IMR-90 (cell line): ENCODE data around the gene DNAJC2. TPM values are rescaled to one million over a fixed set of nuclear protein-coding genes. Genes with fewer than 3 reads are reported as not detected.

ENCODE experiments used
- ATAC-seq: fragments of 200-7000 bp; cut with Tn5 transposase; 2 replicates; pipeline ENCODE4 v1.9.1; 2020; ENCODE audit warnings: low read depth, mild to moderate bottlenecking, moderate library complexity
- BruUV-seq: library from RNA; stranded (reverse); fragments of 400-500 nt; replicated peaks from 2 replicates; lab custom pipeline; 2021; lab: Mats Ljungman, UMichigan
- CTCF ChIA-PET: fragments of 300-600 bp; formaldehyde crosslinking; extraction: SDS; loops from one replicate; lab custom pipeline; 2021; ENCODE audit warnings: antibody characterized with exemption; lab: Yijun Ruan, JAX
- POLR2A ChIA-PET: fragments of 300-600 bp; sonication (Branson Sonifier 250); formaldehyde crosslinking; loops from one replicate; lab custom pipeline; 2022; ENCODE audit warnings: antibody characterized with exemption; ENCODE audit not compliant: unreplicated experiment; lab: Charles Lee
- DNase-seq: peaks from one replicate; pipeline ENCODE4 v3.0.0; 2013
- H2AFZ ChIP-seq: replicated peaks from 2 replicates; pipeline ENCODE3; 2013; ENCODE audit warnings: low read length, mild to moderate bottlenecking; ENCODE audit not compliant: poor library complexity
- H2AK5ac ChIP-seq: 2 replicates; pipeline ENCODE4 v1.6.1; 2013; ENCODE audit warnings: low read depth, low read length, inconsistent platforms
- H2AK9ac ChIP-seq: replicated peaks from 2 replicates; pipeline ENCODE3; 2013; ENCODE audit warnings: mild to moderate bottlenecking, low read depth, low read length, moderate library complexity; ENCODE audit not compliant: poor library complexity
- H2BK120ac ChIP-seq: 2 replicates; pipeline ENCODE4 v1.6.1; 2013; ENCODE audit warnings: low read depth, low read length, inconsistent platforms
- H2BK15ac ChIP-seq: 3 replicates; pipeline ENCODE4 v1.6.1; 2013; ENCODE audit warnings: low read depth, low read length, inconsistent platforms
- H2BK20ac ChIP-seq: 2 replicates; pipeline ENCODE4 v1.6.1; 2013; ENCODE audit warnings: low read depth, mild to moderate bottlenecking, inconsistent platforms, low read length, moderate library complexity
- H2BK5ac ChIP-seq: 2 replicates; pipeline ENCODE4 v1.6.1; 2013; ENCODE audit warnings: mild to moderate bottlenecking, low read depth, low read length, inconsistent platforms; ENCODE audit not compliant: poor library complexity, severe bottlenecking
- H3K14ac ChIP-seq: replicated peaks from 2 replicates; pipeline ENCODE4 v1.6.1; 2013; ENCODE audit warnings: low read depth, low read length, inconsistent platforms
- H3K18ac ChIP-seq: 2 replicates; pipeline ENCODE4 v1.6.1; 2013; ENCODE audit warnings: low read depth, low read length, control low read depth
- H3K23ac ChIP-seq: 2 replicates; pipeline ENCODE4 v1.6.1; 2013; ENCODE audit warnings: low read depth, low read length, inconsistent platforms
- H3K27ac ChIP-seq: 2 replicates; pipeline ENCODE4 v1.5.1; 2013; ENCODE audit warnings: mild to moderate bottlenecking, control low read depth, low read length; ENCODE audit not compliant: insufficient read depth
- H3K27me3 ChIP-seq: 2 replicates; pipeline ENCODE4 v1.6.1; 2013; ENCODE audit warnings: low read length; ENCODE audit not compliant: control insufficient read depth, insufficient read depth
- H3K36me3 ChIP-seq: 2 replicates; pipeline ENCODE4 v1.6.1; 2013; ENCODE audit warnings: low read length, mixed read lengths; ENCODE audit not compliant: control insufficient read depth, insufficient read depth
- H3K4ac ChIP-seq: 2 replicates; pipeline ENCODE4 v1.6.1; 2013; ENCODE audit warnings: low read depth, low read length, inconsistent platforms
- H3K4me1 ChIP-seq: 2 replicates; pipeline ENCODE4 v1.6.1; 2013; ENCODE audit warnings: low read length, mixed read lengths; ENCODE audit not compliant: control insufficient read depth, insufficient read depth
- H3K4me2 ChIP-seq: 2 replicates; pipeline ENCODE4 v1.6.1; 2013; ENCODE audit warnings: low read depth, mild to moderate bottlenecking, control low read depth, low read length, moderate library complexity
- H3K4me3 ChIP-seq: 2 replicates; pipeline ENCODE4 v1.5.1; 2013; ENCODE audit warnings: low read depth, mild to moderate bottlenecking, control low read depth, low read length, moderate library complexity; ENCODE audit not compliant: insufficient read depth
- H3K56ac ChIP-seq: 2 replicates; pipeline ENCODE4 v1.6.1; 2013; ENCODE audit warnings: low read length, inconsistent platforms; ENCODE audit not compliant: insufficient read depth; ENCODE audit errors: extremely low read depth
- H3K79me1 ChIP-seq, 2 experiments: 2 replicates each; pipeline ENCODE4 v1.6.1; 2013; ENCODE audit warnings: low read length in 2 of 2, inconsistent platforms in 1 of 2, low read depth in 1 of 2
- H3K9ac ChIP-seq: 2 replicates; pipeline ENCODE4 v1.6.1; 2013; ENCODE audit warnings: low read depth, low read length, control low read depth
- H3K9me1 ChIP-seq: 2 replicates; pipeline ENCODE4 v1.6.1; 2013; ENCODE audit warnings: low read length, inconsistent platforms; ENCODE audit not compliant: insufficient read depth
- H3K9me3 ChIP-seq: 2 replicates; pipeline ENCODE4 v1.6.1; 2013; ENCODE audit warnings: low read length; ENCODE audit not compliant: control insufficient read depth, insufficient read depth
- H4K20me1 ChIP-seq: 2 replicates; pipeline ENCODE4 v1.6.1; 2013; ENCODE audit warnings: low read length, inconsistent platforms; ENCODE audit not compliant: insufficient read depth
- H4K5ac ChIP-seq: 2 replicates; pipeline ENCODE4 v1.6.1; 2013; ENCODE audit warnings: mild to moderate bottlenecking, low read depth, low read length, control low read depth
- H4K8ac ChIP-seq, 2 experiments: 2 replicates each; pipeline ENCODE4 v1.6.1; 2013; ENCODE audit warnings: low read depth in 2 of 2, low read length in 2 of 2, control low read depth in 1 of 2, inconsistent platforms in 1 of 2
- H4K91ac ChIP-seq: 2 replicates; pipeline ENCODE4 v1.6.1; 2013; ENCODE audit warnings: low read depth, low read length, inconsistent platforms; ENCODE audit not compliant: insufficient read depth
- BHLHE40 ChIP-seq: fragments of 150-350 bp; IDR thresholded peaks from 2 replicates; pipeline ENCODE4 v1.6.1; 2016; ENCODE audit warnings: mild to moderate bottlenecking, low read depth, low read length
- CHD1 ChIP-seq: IDR thresholded peaks from 2 replicates; pipeline ENCODE4 v1.6.1; 2012; ENCODE audit warnings: low read depth, low read length, improper control_type of control experiment
- ELK1 ChIP-seq: fragments of 150-350 bp; IDR thresholded peaks from 2 replicates; pipeline ENCODE4 v1.6.1; 2016; ENCODE audit warnings: low read depth, mild to moderate bottlenecking, low read length, moderate library complexity, borderline replicate concordance
- FOS ChIP-seq: fragments of 150-350 bp; IDR thresholded peaks from 2 replicates; pipeline ENCODE4 v1.6.1; 2016; ENCODE audit warnings: low read depth, low read length
- MAZ ChIP-seq: IDR thresholded peaks from 2 replicates; pipeline ENCODE4 v1.6.1; 2012; ENCODE audit warnings: low read depth, mild to moderate bottlenecking, low read length, improper control_type of control experiment, moderate library complexity, borderline replicate concordance
- MXI1 ChIP-seq: IDR thresholded peaks from 2 replicates; pipeline ENCODE4 v1.6.1; 2012; ENCODE audit warnings: low read depth, mild to moderate bottlenecking, low read length, moderate library complexity, borderline replicate concordance
- NFE2L2 ChIP-seq: fragments of 150-350 bp; IDR thresholded peaks from 2 replicates; pipeline ENCODE4 v1.6.1; 2016; ENCODE audit warnings: low read depth, mild to moderate bottlenecking, low read length
- POLR2A ChIP-seq: IDR thresholded peaks from 2 replicates; pipeline ENCODE4 v1.6.1; 2012; ENCODE audit warnings: mild to moderate bottlenecking, low read depth, low read length
- RAD21 ChIP-seq: IDR thresholded peaks from 2 replicates; pipeline ENCODE4 v1.6.1; 2012; ENCODE audit warnings: low read length, improper control_type of control experiment
- RCOR1 ChIP-seq: IDR thresholded peaks from 2 replicates; pipeline ENCODE4 v1.6.1; 2012; ENCODE audit warnings: mild to moderate bottlenecking, low read length, improper control_type of control experiment; ENCODE audit not compliant: insufficient replicate concordance
- RFX5 ChIP-seq: IDR thresholded peaks from 2 replicates; pipeline ENCODE4 v1.8.0; 2012; ENCODE audit warnings: low read depth, mild to moderate bottlenecking, low read length, moderate library complexity
- SMC3 ChIP-seq: fragments of 150-350 bp; IDR thresholded peaks from 2 replicates; pipeline ENCODE4 v1.6.1; 2016; ENCODE audit warnings: low read depth, mild to moderate bottlenecking, antibody characterized with exemption, low read length, moderate library complexity
- USF2 ChIP-seq: fragments of 150-350 bp; IDR thresholded peaks from 2 replicates; pipeline ENCODE4 v1.6.1; 2017; ENCODE audit warnings: mild to moderate bottlenecking, antibody characterized with exemption, low read length, low read depth
- WGBS, 2 experiments: methylation state at CpG; one replicate each; pipeline versions ENCODE4 v1.1.5 to v1.1.7; 2013; ENCODE audit warnings: missing lambda C conversion rate in 2 of 2; ENCODE audit not compliant: insufficient read length in 1 of 2; ENCODE audit errors: extremely low coverage in 2 of 2; 5-methylcytosine and 5-hydroxymethylcytosine counted together
- dilution Hi-C: fragments of 300-500 bp; cut with HindIII; formaldehyde crosslinking; loops from one replicate; pipeline ENCODE4 v1.14.3; 2018; ENCODE audit warnings: low sequenced_read_pairs; ENCODE audit not compliant: unreplicated experiment
- in situ Hi-C: fragments of 300-500 bp; cut with MboI; formaldehyde crosslinking; loops from 3 replicates; pipeline ENCODE4 v1.14.3; 2019; ENCODE audit warnings: low sequenced_read_pairs, inconsistent platforms, mixed read lengths
- intact Hi-C: fragments of 100-400 bp; cut with micrococcal nuclease; formaldehyde crosslinking; loops from 2 replicates; pipeline ENCODE4 v1.10.0; 2022
- polyA plus RNA-seq, 3 experiments: library from polyadenylated mRNA; depleted of rRNA; stranded (reverse); fragments of >200 nt; gene quantifications; 2 replicates each; pipeline ENCODE4 v1.2.3, GENCODE V29; 2012; ENCODE audit warnings: low replicate concordance in 1 of 3
- total RNA-seq: library from RNA; depleted of rRNA; stranded (reverse); fragments of >200 nt; gene quantifications from 2 replicates; pipeline ENCODE4 v1.2.3, GENCODE V29; 2012

The DNAJC2 gene
- total and polyA plus RNA-seq, 2 of the 4 experiments (the other 2 are of a cell fraction): 17.5 to 22.4 TPM

DNA sequence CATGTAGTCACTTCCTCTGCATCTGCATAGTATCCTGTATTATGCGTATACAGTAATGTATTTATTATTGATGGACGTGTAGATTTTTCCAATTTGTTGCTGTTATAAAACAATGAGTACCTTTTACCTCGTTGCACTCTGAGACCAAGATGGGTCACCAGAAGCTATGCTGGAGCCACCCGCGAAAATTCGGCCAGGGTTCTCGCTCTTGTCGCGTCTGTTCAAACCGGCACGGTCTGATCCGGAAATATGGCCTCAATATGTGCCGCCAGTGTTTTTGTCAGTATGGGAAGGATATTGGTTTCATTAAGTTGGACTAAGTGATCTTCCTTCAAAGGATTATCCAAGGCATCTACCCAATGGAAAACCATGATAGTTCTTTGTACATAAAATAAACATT, 3.9 kb upstream of the DNAJC2 start:
- peaks cover 10% of the 10 kb centered on the region for H3K36me3 ChIP-seq
- ATAC-seq: no peak
- POLR2A ChIA-PET: no interaction called here
- no TSS peak for BruUV-seq
- no peaks in the 10 kb centered on the region; the same call in none of the 2 replicates for H3K9me1 ChIP-seq
- no peak overlapping the region for H4K5ac ChIP-seq
- CTCF ChIA-PET: interaction anchor here (0.6 kb wide), 1 partner anchor 21 kb away, joined by 3 read pairs; no protein-coding TSS in a partner anchor
- no peak overlapping the region for H3K23ac ChIP-seq
- no peaks in the 10 kb centered on the region for H3K4me1 ChIP-seq
- peaks cover 23% of the 10 kb centered on the region; the same call in 1 of the 2 replicates for H4K20me1 ChIP-seq
- no peak overlapping the region for H2BK20ac ChIP-seq
- H3K14ac ChIP-seq: no peak overlapping the region
- H2AK9ac ChIP-seq: no peak overlapping the region
- H2BK15ac ChIP-seq: no peak overlapping the region
- dilution Hi-C loops: no loop called here
- H3K56ac ChIP-seq: no peak overlapping the region
- no peak for DNase-seq
- H4K8ac ChIP-seq: no peak overlapping the region
- WGBS, 2 experiments: no CpG with 5 or more reads among the region's 13 CpGs
- H2AK5ac ChIP-seq: no peak overlapping the region
- intact Hi-C loops: no loop called here
- no peaks in the 10 kb centered on the region for H3K27me3 ChIP-seq
- in situ Hi-C loops: no loop called here
- 0 out of 2 replicates have a peak overlapping the region, but pooled peaks have one; percentile 38 for H3K9ac ChIP-seq
- no peak overlapping the region for H3K18ac ChIP-seq
- H3K4ac ChIP-seq: no peak overlapping the region
- H3K9me3 ChIP-seq: no peaks in the 10 kb centered on the region
- peak overlapping the region; percentile 61 for H3K4me3 ChIP-seq
- no peak overlapping the region for H4K91ac ChIP-seq
- peak overlapping the region; percentile 5 for H3K4me2 ChIP-seq
- H3K79me1 ChIP-seq: peaks cover 16 to 26% of the 10 kb centered on the region in 2 experiments; a peak in 3 of 4 replicates
- no peak for TF ChIP-seq SMC3
- TF ChIP-seq POLR2A: no peak
- TF ChIP-seq BHLHE40: no peak
- TF ChIP-seq RFX5: no peak
- no peak for TF ChIP-seq ELK1
- TF ChIP-seq NFE2L2: no peak
- TF ChIP-seq RCOR1: no peak
- TF ChIP-seq CHD1: no peak
- no peak for TF ChIP-seq MAZ
- no peak for TF ChIP-seq USF2
- TF ChIP-seq RAD21: no peak
- no peak for TF ChIP-seq FOS
- no peak for TF ChIP-seq MXI1
- H2BK120ac ChIP-seq: no peak overlapping the region
- H2AFZ ChIP-seq: no peak overlapping the region
- no peak overlapping the region for H3K27ac ChIP-seq
- H2BK5ac ChIP-seq: no peak overlapping the region
